K562 (cell line): ENCODE results near the gene MNDA. TPM values are rescaled to one million over a fixed set of nuclear protein-coding genes. Genes with fewer than 3 reads are reported as not detected.

Source experiments
- FIP1L1 ChIP-seq: fragments of 200-400 bp; formaldehyde crosslinking; IDR thresholded peaks from 2 replicates; pipeline ENCODE4 v1.6.1; 2018; ENCODE audit warnings: mild to moderate bottlenecking, low read depth, low read length; ENCODE audit not compliant: poor library complexity, severe bottlenecking
- FUS ChIP-seq: fragments of 200-400 bp; formaldehyde crosslinking; optimal IDR thresholded peaks from 2 replicates; pipeline ENCODE3; 2017; ENCODE audit warnings: low read depth, low read length
- KLF16 ChIP-seq: IDR thresholded peaks from 2 replicates; pipeline ENCODE4 v1.6.1; 2016; ENCODE audit warnings: antibody characterized with exemption
- L3MBTL2 ChIP-seq: fragments of 450-650 bp; IDR thresholded peaks from 2 replicates; pipeline ENCODE4 v1.6.1; 2016; ENCODE audit warnings: mild to moderate bottlenecking, moderate library complexity
- MEIS2 ChIP-seq: fragments of 450-650 bp; IDR thresholded peaks from 2 replicates; pipeline ENCODE4 v1.6.1; 2014; ENCODE audit warnings: mild to moderate bottlenecking; ENCODE audit not compliant: partially characterized antibody
- TBL1XR1 ChIP-seq, 2 experiments: IDR thresholded peaks; 2 replicates each; pipeline ENCODE4 v1.6.1; 2012; ENCODE audit warnings: improper control_type of control experiment in 2 of 2, low read length in 2 of 2, mild to moderate bottlenecking in 1 of 2
- U2AF2 ChIP-seq: fragments of 200-400 bp; formaldehyde crosslinking; optimal IDR thresholded peaks from 2 replicates; pipeline ENCODE3; 2017; ENCODE audit warnings: low read depth, mild to moderate bottlenecking, low read length
- ZBTB17 ChIP-seq: fragments of 450-650 bp; formaldehyde crosslinking; IDR thresholded peaks from 2 replicates; pipeline ENCODE4 v1.4.0; 2020; ENCODE audit warnings: mild to moderate bottlenecking
- ZC3H8 ChIP-seq: fragments of 450-650 bp; IDR thresholded peaks from 2 replicates; pipeline ENCODE4 v1.6.1; 2017
- ZNF282 ChIP-seq: sonication (generic); formaldehyde crosslinking; IDR thresholded peaks from 2 replicates; pipeline ENCODE4 v1.8.1; 2023; ENCODE audit warnings: missing genetic modification reagents
- ZNF696 ChIP-seq: fragments of 250-450 bp; sonication (Bioruptor Pico); conservative IDR thresholded peaks from 2 replicates; pipeline ENCODE4 v1.4.0; 2020; ENCODE audit warnings: mild to moderate bottlenecking, moderate library complexity
- polyA plus RNA-seq, 8 experiments: library from polyadenylated mRNA; depleted of rRNA in 4 of 8; stranded (reverse) in 5 of 8; unstranded in 3 of 8; fragments of >200 nt; fragmentation: Nextera tagmentation in 2 of 8; fragmentation: Illumina TruSeq in 1 of 8; extraction: Ambion mirVana in 2 of 8; extraction: Trizol in 1 of 8; gene quantifications; 2 replicates each; pipeline versions ENCODE4 v1.2.1 to v1.2.3, GENCODE V29; 2011 to 2014; ENCODE audit warnings: inconsistent platforms in 1 of 8, missing spikeins in 1 of 8
- total RNA-seq, 7 experiments: library from RNA; depleted of rRNA in 6 of 7; stranded (reverse); fragments of >200 nt in 6 of 7; fragmentation: Illumina TruSeq in 2 of 7; extraction: Trizol in 2 of 7; gene quantifications; 2 replicates each; pipeline versions ENCODE4 v1.2.1 to v1.2.3, GENCODE V29; 2011 to 2021; ENCODE audit warnings: low replicate concordance in 1 of 7
- TF ChIP-seq, protein P1 (sequence below): sonication (generic); formaldehyde crosslinking; IDR thresholded peaks from 2 replicates; pipeline ENCODE4 v1.9.0; 2022; ENCODE audit warnings: mild to moderate bottlenecking, missing genetic modification reagents
- TF ChIP-seq, protein P2 (sequence below): fragments of 250-450 bp; sonication (Bioruptor Pico); IDR thresholded peaks from 2 replicates; pipeline ENCODE4 v1.9.0; 2021; ENCODE audit warnings: mild to moderate bottlenecking
- TF ChIP-seq, protein P3 (sequence below), 2 experiments: IDR thresholded peaks; 2 replicates each; pipeline ENCODE4 v1.6.1; 2012; ENCODE audit warnings: improper control_type of control experiment in 2 of 2, low read depth in 2 of 2, low read length in 2 of 2, borderline replicate concordance in 1 of 2
- TF ChIP-seq, protein P4 (sequence below): fragments of 250-450 bp; sonication (Bioruptor Pico); IDR thresholded peaks from 2 replicates; pipeline ENCODE4 v1.4.0; 2020; ENCODE audit warnings: borderline replicate concordance
- TF ChIP-seq, protein P5 (sequence below): sonication (generic); formaldehyde crosslinking; IDR thresholded peaks from 2 replicates; pipeline ENCODE4 v1.8.1; 2023; ENCODE audit warnings: mild to moderate bottlenecking, missing genetic modification reagents
- TF ChIP-seq, protein P6 (sequence below): sonication (generic); formaldehyde crosslinking; IDR thresholded peaks from 2 replicates; pipeline ENCODE4 v1.8.0; 2023; ENCODE audit warnings: mild to moderate bottlenecking, missing genetic modification reagents
- TF ChIP-seq, protein P7 (sequence below): sonication (generic); IDR thresholded peaks from 2 replicates; pipeline ENCODE4 v1.6.1; 2016

Gene MNDA
- total and polyA plus RNA-seq, 9 of the 15 experiments (the other 6 are each of a cell fraction or from before 2014, with no cell fraction given): 0.08 to 0.14 (median 0.09) TPM; not detected in 6

DNA sequence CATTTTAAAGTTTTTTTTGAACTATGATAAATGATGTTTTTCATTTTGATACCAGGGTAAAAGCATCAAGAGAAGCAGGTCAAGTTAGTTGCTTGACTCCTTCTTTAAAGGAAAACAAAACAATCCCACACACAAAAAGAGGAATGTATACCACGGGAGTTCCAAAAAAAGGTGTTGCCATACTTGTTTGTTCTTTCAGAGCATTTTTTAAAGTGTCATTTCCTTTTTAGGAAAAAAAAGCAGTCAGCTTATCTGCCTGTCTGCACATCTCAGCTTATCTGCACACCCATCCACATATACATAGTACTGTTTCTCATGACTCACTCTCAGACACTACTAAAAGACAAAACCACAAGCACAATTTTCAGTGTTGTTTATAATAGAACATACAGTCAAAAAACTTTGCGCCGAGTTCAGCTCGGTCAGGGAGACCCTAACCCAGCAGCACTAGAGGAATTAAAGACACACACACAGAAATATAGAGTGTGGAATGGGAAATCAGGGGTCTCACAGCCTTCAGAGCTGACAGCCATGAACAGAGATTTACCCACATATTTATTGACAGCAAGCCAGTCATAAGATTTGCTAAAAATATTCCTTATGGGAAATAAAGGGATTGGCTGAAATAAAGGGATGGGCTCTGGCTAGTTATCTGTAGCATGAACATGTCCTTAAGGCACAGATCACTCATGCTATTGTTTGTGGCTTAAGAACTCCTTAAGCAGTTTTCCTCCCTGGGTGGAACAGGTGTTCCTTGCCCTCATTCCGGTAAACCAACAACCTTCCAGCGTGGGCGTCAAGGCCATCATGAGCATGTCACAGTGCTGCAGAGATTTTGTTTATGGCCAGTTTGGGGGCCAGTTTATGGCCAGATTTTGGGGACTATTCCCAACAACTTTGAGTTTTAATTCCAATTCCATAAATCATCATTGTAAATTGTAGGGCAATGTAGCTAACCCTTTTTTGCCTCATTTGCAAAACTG lies 11.4 kb upstream of the MNDA start (continued):
- TF ChIP-seq, protein P1, sequence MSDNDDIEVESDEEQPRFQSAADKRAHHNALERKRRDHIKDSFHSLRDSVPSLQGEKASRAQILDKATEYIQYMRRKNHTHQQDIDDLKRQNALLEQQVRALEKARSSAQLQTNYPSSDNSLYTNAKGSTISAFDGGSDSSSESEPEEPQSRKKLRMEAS (CRISPR knock-in tag): no peak
- TF ChIP-seq, protein P2, sequence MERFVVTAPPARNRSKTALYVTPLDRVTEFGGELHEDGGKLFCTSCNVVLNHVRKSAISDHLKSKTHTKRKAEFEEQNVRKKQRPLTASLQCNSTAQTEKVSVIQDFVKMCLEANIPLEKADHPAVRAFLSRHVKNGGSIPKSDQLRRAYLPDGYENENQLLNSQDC (CRISPR knock-in tag): no peak
- TF ChIP-seq ZC3H8 (no peak), MEIS2 (peak; percentile 89), KLF16 (peak; percentile 71; the same call in 1 of the 2 replicates), L3MBTL2 (peak; percentile 22; the same call in 1 of the 2 replicates), ZNF282 (CRISPR knock-in tag) (no peak), FIP1L1 (no peak), TBL1XR1 (IDR thresholded peaks at IDR 0.05; ENCODE audit: low read length in 2 of 2) (peak; percentile 84 to 96; a peak in 3 of 4 replicates), ZBTB17 (CRISPR knock-in tag) (no peak), U2AF2 (no peak), ZNF696 (CRISPR knock-in tag) (no peak), FUS (no peak)
- TF ChIP-seq, protein P3, sequence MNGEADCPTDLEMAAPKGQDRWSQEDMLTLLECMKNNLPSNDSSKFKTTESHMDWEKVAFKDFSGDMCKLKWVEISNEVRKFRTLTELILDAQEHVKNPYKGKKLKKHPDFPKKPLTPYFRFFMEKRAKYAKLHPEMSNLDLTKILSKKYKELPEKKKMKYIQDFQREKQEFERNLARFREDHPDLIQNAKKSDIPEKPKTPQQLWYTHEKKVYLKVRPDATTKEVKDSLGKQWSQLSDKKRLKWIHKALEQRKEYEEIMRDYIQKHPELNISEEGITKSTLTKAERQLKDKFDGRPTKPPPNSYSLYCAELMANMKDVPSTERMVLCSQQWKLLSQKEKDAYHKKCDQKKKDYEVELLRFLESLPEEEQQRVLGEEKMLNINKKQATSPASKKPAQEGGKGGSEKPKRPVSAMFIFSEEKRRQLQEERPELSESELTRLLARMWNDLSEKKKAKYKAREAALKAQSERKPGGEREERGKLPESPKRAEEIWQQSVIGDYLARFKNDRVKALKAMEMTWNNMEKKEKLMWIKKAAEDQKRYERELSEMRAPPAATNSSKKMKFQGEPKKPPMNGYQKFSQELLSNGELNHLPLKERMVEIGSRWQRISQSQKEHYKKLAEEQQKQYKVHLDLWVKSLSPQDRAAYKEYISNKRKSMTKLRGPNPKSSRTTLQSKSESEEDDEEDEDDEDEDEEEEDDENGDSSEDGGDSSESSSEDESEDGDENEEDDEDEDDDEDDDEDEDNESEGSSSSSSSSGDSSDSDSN (IDR thresholded peaks at IDR 0.05; ENCODE audit: borderline replicate concordance in 1 of 2, low read depth in 2 of 2, low read length in 2 of 2): no peak
- TF ChIP-seq, protein P4, sequence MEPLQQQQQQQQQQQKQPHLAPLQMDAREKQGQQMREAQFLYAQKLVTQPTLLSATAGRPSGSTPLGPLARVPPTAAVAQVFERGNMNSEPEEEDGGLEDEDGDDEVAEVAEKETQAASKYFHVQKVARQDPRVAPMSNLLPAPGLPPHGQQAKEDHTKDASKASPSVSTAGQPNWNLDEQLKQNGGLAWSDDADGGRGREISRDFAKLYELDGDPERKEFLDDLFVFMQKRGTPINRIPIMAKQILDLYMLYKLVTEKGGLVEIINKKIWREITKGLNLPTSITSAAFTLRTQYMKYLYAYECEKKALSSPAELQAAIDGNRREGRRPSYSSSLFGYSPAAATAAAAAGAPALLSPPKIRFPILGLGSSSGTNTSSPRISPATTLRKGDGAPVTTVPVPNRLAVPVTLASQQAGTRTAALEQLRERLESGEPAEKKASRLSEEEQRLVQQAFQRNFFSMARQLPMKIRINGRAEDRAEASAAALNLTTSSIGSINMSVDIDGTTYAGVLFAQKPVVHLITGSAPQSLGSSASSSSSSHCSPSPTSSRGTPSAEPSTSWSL (CRISPR knock-in tag): no peak
- TF ChIP-seq, protein P5, sequence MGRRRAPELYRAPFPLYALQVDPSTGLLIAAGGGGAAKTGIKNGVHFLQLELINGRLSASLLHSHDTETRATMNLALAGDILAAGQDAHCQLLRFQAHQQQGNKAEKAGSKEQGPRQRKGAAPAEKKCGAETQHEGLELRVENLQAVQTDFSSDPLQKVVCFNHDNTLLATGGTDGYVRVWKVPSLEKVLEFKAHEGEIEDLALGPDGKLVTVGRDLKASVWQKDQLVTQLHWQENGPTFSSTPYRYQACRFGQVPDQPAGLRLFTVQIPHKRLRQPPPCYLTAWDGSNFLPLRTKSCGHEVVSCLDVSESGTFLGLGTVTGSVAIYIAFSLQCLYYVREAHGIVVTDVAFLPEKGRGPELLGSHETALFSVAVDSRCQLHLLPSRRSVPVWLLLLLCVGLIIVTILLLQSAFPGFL (CRISPR knock-in tag): no peak
- TF ChIP-seq, protein P6, sequence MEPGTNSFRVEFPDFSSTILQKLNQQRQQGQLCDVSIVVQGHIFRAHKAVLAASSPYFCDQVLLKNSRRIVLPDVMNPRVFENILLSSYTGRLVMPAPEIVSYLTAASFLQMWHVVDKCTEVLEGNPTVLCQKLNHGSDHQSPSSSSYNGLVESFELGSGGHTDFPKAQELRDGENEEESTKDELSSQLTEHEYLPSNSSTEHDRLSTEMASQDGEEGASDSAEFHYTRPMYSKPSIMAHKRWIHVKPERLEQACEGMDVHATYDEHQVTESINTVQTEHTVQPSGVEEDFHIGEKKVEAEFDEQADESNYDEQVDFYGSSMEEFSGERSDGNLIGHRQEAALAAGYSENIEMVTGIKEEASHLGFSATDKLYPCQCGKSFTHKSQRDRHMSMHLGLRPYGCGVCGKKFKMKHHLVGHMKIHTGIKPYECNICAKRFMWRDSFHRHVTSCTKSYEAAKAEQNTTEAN (CRISPR knock-in tag): no peak
- TF ChIP-seq, protein P7, sequence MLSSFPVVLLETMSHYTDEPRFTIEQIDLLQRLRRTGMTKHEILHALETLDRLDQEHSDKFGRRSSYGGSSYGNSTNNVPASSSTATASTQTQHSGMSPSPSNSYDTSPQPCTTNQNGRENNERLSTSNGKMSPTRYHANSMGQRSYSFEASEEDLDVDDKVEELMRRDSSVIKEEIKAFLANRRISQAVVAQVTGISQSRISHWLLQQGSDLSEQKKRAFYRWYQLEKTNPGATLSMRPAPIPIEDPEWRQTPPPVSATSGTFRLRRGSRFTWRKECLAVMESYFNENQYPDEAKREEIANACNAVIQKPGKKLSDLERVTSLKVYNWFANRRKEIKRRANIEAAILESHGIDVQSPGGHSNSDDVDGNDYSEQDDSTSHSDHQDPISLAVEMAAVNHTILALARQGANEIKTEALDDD: no peak
